Activated CD4-positive, alpha-beta T cell treated with anti-CD3 and anti-CD28 coated beads, Interleukin-2, amount 50 U/mL, for 48 hours (primary cell): ENCODE data around the gene SOX1.

ENCODE experiments used
- DNase-seq, 2 experiments: peaks; one replicate each; pipeline ENCODE4 v3.0.0-alpha.2; 2020

The SOX1 gene

DNA sequence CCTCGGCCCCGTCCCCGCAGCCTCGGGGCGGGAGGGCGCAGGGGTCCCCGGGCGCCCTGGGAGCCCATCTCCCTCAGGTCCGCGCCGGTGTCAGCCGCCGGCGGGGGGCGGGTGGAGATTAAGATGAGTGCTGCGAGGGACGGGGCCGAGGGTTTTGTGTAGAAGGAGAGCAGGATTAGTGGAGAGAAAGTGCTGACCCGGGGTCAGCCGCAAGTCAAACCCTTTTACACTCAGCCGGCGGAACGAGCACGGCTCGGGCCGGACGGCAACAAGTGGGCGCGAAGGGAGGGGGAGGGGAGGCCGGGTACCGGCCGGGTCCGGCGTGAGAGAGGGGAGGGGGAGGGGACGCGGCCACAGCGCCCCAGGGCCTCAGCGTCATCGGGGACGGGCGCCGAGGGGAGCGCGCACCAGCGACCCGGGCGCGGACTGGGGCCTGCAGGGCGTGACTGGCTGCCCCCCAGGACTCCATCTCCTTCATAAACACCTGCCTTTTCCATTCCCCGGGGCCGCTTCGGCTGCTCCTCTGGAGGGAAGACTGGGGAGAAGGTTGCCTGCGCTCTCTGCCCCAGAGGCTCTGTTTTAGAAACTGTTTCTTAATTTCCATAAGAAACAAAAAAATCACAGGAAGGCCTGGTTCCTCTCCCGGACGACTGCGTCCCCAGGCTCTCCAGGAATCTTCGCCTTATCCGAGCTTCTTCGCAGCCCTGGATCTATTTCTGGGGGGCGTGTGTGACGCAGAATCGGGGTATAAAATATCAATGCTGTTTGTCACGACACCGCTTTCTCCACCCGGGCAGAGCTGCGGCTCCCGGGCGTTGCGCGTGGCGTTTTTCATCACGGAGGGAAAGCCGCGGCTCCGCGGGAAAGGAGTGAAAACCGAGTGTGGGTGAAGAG is 6.5 kb downstream of the SOX1 start:
- no peak for DNase-seq

GRCh38 chr13:112074139-112074865 is 7.4 kb downstream of the SOX1 start:
- DNase-seq = no peak

DNA sequence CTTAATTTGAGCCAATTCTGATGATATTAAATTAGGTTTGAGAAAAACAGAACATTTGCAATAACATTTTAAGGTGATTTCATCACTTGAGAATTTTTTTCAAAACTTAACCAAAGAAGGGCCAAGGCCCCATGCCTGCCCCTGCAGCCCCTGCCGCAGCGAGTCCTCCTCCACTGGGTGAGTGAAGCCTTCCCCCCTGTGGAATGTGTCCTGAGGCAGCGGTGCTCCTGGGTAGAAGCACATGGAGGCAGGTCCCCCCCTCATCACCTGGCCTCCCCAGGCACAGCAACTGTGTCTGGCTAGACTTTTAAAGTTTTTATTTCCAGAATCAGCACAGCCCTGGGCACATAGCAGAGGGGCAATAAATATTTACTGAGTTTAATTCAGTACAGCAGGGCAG is 10.8 kb downstream of the SOX1 start:
- no peak for DNase-seq

DNA sequence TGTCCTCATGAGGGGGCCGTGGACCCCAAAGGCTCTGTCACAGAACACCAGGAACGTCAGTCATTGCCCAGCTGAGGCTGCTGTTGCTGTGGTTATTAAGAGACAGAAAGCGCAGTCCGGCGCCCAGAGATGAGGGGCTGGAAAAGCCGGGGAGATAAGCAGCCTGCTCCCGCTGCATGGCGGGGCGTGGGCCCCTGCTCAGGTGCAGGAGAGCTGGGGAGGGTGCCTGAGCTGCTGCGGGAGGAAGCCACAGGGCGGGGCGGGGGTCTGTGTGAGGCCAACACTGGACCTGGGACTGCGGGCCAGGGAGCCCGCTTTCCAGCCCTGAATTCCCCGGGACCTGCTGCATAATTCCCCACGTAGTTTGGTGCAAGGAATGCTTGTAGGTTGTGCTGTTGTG is 11.3 kb downstream of the SOX1 start:
- no peak for DNase-seq

- no peak for DNase-seq
Measured at GRCh38 chr13:112078879-112079531, 12.1 kb downstream of the SOX1 start.

- no peak for DNase-seq
Measured at GRCh38 chr13:112079696-112080095, 12.7 kb downstream of the SOX1 start.

DNA sequence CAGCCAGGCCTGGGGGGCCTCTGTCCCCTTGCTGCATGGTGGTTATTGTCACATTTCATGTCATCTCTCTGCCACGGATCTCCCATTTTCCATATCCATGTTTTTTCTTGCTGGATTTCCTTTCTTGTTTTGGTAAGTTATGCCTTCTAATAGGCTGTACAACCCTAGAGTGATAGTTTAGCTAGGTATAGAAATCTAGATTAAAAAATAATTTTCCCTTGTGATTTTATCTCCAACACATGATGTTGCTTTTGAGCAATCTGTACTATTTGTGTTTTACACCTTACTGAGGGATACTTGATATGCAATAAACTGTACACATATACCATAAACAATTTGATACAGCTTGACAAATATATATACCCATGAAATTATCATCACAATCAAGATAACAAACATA is 17.0 kb downstream of the SOX1 start:
- no peak for DNase-seq

DNA sequence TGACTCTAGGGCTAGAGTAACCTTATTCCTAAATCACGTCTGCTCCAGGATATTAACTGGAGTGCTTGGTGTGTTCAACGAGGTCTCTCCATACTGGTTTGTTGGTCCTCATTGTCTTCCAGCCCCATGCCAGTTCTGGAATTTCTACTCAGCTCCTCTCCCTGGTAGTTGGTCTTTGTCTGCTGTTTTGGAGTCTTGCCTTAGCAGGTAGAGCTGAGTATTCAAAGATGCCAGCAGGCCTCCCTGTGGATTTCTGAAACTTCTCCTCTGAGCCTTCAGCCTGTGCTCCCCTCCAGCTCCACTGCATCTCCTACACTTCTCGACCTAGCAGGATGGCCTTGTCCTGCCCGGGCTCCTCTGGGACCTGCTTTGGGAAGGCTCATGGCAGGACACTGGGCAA is 25.5 kb downstream of the SOX1 start:
- DNase-seq = no peak

DNA sequence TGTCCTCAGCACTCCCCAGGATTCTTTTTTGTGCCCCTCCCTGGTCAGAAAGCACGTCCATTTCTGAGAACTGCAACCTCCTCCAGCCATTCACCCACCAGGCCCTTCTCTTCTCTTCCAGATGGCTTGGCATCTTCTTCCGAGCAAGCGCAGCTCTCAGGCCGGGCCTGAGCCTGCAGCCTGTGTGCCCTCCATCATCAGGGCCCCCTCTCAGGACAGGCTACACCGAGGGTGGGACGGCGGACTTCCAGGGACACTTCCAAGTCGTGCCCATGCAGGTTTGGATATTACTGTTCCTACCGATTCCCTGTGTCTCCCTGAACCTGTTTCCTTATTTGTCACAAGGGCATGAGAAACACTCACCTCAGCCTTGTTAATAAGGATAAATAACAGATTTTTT is 28.4 kb downstream of the SOX1 start:
- DNase-seq = no peak

DNA sequence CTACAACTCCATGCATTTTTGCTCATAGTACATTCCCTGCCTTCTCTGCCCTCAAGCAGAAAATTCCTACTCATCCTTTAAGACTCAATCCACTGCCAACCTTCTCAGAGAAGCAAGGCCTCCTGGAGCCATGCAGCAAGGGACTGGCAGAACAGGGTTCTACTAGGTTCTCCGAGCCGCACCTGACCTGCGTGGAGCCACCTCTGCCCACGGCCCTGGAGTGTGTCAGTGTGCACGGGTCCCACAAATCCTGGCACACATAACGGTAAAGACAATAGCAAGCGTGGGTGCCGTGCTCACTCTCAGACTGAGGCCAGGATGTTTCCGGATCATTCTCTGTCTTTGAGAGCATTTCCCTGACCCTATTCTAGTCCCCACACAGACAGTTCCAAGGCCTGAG is 30.0 kb downstream of the SOX1 start:
- no peak for DNase-seq

DNA sequence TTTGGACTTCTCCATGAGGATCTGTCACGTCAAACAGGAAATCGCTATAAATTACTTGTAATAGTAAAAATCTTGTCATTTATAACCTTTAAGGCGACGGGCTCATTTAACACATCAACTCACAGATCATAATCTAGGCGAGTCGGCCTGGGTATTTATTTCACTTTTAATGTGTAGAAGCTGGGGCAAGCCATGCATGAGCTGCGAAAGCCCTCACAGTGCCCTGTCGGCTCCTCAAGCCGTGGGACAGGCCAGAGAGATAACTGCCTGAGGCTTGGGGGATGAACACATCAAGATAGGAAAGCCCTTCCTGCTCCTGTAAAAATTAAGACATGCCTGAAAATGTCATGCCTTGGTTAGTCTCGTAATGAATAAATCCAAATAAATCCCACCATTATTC is 30.8 kb downstream of the SOX1 start:
- no peak for DNase-seq

GRCh38 chr13:112098699-112099098 is 31.8 kb downstream of the SOX1 start:
- no peak for DNase-seq

- DNase-seq = no peak
Measured at GRCh38 chr13:112101360-112101930, 34.5 kb downstream of the SOX1 start.

DNA sequence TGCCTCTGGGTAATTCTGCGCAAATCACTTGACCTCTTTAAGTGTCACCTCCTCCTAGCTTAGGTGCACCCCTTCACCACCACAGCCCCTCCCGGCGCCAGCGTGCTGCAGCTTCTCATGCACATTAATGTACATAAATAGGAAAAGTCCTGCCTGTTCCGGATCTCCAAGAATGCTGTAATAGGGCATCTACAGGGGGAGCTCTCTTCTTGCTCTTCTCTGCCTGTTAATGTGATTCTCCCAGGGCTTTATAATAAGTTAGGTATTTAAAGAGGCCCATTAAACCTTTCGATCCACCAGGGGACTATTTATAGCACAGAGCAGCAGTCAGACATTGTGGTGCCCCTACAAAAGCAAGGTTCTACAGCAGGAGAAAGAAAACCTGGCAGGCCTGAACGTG is 35.3 kb downstream of the SOX1 start:
- no peak for DNase-seq

GRCh38 chr13:112103260-112103838 is 36.4 kb downstream of the SOX1 start:
- no peak for DNase-seq

- no peak for DNase-seq
Measured at GRCh38 chr13:112103961-112104880, 37.3 kb downstream of the SOX1 start.

DNA sequence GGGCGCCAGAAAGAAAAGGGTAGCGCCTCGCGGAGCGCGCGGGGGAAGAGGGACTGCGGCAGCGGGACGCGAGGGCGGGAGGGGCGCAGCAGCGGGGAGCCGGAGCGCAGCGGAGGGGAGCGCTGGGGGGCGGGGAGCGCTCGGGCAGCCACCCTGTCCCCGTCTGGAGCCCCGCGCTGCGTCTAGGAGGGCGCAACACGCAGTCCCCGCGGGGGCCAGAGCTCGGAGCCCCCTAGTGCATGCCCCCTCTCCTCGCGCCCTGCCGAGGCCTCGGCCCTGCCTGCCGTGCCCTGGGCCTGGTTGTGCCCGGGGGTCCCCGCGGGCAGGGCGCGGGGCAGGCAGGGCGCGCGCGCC is 37.9 kb downstream of the SOX1 start:
- DNase-seq = no peak

- DNase-seq = no peak
Measured at GRCh38 chr13:112105244-112105681, 38.3 kb downstream of the SOX1 start.

GRCh38 chr13:112105892-112106291 is 38.9 kb downstream of the SOX1 start:
- no peak for DNase-seq

DNA sequence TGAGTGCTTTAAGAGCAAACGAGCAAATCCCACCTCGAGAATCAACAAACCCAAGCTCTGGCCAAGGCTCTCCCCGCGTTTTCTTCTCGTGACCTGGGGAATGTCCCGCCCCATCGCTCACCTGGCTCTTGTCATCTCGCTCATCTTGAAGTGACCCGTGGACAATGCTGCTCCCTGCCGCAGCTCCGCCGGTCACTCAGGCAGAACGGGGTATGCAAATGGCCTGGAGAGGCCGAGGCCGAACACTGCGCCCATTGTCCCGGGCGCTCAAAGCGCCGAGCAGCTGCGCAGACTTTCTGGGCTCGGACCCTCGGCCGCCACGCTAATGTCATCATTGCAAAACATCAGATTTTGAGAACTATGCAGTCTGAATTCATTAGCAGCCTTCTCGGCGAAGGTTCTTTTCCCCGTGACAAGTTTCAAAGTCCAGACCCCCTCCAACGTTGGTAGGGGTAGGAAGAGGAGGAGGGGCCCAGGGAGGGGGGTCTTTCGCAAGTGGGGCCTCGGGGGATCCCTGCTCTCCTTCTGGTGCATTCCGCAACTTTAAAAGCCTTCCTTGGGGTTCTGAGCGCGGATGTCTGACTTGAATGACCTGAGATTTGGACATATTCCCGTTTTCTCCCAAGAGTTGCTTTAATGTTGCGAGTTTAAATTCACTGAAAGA is 39.7 kb downstream of the SOX1 start:
- no peak for DNase-seq

DNA sequence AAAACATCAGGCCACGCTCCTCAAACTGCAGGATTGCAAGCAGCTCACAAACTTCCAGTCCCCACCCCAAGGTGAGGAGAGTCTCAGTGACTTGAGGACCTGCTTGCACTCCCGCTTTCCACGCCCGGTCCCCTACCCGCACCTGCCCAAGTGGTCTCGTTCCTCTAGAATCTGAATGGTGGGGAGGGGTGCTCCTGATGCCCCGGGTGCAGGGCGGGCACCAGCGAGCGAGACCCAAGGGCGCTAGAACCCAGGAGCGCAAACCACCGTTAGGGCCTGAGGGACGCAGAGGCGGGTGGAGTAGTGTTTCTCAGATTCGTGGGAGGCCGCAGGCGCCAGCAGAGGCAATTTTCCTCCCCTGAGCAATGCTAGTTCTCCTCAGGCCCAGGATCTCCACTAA is 40.3 kb downstream of the SOX1 start:
- no peak for DNase-seq
